GM21515 (cell line): ENCODE results near the gene BCAS1.

Experiments used
- ATAC-seq: cut with Tn5 transposase; IDR thresholded peaks from one replicate; pipeline ENCODE4 v1.9.1; 2021; ENCODE audit not compliant: unreplicated experiment

The BCAS1 gene

DNA sequence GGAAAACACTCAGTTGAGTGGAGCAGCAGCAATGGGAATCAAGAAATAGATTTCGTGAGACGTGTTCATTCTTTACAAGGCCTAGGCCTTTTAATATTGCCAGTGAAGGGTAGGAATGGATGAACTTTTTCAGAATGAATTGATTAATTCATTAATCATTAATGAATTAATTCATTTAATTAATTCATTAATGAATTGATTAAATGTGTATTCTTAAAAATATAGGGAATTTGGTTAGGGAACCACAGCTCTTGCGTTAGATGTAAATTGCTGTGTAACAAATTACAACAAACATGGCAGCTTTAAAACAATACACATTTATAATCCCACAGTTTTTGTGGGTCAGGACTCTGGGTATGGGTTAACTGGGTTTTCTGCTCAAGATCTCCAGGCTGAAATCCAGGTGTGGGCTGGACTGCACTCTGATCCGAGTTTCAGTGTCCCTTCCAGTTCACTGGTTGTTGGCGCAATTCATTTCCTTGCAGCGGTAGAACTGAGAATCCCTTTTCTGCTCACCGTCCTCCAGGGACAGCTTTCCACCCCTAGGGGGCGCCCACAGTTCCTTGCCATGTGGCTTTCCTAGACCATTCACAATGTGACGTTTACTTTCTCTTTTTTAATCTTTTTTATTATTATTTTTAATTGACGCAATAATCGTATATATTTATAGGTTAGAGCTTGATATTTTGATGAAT lies 32.8 kb upstream of the BCAS1 start:
- ATAC-seq: peak; percentile 85

DNA sequence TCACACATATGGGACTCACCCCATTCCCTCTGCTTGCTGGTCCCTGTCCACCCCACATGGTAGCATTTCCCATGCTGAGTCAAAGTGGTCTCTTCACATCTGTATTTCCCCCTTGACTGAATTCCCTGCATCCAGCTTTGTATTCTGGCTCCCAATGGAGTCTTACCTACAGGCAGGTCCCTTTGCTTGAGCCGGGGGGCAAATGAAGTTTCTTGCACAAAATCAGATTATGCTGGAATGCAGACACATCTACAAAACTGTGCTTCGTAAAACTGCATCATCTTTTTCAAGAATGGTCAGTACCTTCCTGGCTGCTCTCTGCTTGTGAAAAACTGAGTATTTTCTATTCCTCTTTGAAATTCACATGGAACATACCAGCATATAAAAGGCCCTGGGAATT lies 32.1 kb upstream of the BCAS1 start:
- no peak for ATAC-seq

DNA sequence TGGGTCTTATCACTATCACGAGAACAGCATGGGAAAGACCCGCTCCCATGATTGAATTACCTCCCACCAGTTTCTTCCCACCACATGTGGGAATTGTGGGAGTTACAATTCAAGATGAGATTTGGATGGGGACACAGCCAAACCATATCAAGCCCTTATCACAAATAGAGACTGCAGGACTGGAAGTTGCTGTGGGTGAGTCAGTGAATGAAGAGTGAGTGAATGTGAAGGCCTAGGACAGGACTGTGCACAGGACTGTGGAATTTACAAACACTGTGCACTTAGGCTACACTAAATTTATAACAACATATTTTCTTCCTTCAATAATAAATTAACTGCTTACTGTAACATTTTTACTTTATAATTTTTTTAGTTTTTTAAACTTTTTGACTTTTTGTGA lies 30.2 kb upstream of the BCAS1 start:
- ATAC-seq: no peak

DNA sequence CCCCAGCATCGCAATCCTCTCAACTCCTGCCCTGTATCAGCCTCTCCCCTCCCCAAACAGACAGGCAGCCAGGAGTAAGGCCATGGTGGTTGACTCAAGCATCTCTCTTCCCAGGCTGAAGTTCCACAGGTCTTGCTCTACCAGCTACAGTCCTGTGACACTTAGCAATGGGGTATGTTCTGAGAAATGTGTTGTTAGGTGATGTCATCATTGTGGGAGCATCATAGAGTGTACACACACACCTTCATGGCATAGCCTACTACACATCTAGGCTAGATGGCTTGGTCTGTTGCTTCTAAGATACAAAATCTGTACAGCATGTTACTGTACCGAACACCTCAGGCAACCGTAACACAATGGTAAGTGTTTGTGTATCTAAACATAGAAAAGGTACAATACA lies 29.5 kb upstream of the BCAS1 start:
- ATAC-seq: no peak

DNA sequence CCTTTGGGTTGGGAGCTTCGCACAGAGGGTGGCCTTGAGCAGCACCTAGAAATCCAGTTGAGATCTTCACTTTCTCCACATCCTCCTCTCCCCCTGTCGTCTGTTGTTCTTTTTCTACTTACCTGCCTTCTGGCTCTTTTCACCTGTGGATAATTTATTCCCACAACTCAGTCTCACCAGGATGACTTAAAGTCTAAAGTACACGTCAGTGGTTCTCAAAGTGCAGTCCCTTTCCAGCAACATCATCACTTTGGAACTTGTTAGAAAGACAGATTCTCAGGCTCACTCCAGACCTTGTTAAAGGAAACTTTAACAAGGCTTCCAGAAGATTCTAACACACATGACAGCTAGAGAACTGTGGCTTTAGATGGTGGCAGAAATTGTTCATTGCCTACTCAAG lies 27.7 kb upstream of the BCAS1 start:
- no peak for ATAC-seq

DNA sequence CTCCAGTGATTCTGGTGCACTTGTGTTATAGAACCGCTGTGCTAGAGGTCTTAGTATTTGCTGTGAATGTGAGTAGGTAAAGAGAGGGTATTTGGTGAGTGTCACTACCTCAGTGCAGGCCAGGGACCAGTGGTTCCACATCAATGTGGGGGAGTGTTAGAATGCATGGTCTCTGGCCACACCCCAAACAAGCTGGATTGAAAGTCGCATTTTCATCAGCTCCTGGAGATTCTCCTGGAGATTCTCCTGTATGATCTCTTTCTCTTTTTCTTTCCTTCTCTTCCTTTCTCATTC lies 26.8 kb upstream of the BCAS1 start:
- ATAC-seq: no peak

DNA sequence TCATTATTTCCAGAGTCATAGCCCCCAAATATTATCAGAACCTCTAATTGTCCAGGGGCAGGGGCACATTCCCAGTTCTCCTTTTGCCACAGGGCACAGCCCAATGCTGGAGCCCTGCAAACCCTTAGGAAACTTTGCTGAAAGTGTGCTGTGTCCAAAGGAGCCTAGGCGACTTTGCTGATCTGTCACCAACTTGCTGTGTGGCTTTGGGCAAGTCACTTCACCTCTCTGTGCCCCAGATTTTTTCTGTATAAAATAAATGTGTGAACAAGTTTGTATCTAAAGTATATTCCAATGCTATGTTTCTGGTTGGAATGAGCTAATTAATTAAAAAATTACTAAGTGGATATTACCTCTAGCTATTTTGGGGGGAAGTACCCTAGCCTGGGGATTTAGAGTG lies 25.4 kb upstream of the BCAS1 start:
- ATAC-seq: no peak

DNA sequence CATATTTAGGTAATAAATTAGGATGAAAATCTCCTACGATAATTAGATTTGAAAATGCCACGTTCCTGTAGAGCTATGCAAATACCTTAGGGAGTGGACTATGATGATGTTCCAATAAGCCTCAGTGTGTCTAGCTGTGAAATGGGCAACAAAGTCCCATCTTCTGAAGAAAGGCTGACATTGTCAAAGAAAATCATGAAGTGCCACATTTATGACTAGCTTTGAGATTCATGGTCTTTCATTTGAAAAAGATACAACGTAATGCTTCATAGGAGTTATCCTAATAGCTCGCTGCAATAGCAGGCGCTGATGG lies 23.8 kb upstream of the BCAS1 start:
- ATAC-seq: no peak

DNA sequence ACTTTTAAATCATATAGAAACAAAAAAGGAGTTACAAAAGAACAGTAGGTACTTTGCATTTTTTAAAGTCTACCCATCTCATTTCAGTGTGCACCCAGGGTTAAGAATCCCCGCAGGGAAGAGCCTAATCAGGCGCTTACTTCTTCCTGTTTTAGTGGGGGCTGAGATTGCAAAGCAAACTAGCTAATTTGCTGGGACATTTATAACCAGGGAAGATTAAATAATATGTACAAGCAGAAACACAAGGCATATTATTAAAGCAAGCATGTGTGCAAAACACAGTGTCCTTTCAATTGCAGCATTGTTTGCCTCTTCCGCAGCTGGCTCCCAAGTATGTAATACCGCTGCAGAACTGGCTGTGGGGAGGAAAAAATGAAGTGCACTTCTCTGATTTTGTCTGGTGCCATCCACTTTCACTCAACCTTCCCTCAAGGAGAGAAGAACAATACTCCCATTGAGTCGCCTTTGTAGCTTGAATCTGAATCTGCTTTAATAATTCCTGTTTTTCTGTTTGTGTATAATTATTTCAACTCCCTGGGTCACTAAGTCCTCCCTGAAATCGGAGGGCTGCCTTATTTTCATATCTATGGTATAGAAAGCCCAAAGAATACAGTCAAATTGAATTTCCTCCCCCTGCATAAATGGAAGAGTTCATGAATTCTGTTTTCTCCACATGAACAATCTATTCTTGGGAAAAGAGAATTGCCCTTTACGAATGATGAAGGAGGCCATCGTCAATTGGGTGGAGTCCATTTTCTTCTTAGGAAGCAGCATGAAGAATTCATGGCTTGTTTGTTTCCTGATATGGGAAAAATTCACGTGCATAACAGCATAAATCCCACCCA lies 23.3 kb upstream of the BCAS1 start:
- no peak for ATAC-seq

DNA sequence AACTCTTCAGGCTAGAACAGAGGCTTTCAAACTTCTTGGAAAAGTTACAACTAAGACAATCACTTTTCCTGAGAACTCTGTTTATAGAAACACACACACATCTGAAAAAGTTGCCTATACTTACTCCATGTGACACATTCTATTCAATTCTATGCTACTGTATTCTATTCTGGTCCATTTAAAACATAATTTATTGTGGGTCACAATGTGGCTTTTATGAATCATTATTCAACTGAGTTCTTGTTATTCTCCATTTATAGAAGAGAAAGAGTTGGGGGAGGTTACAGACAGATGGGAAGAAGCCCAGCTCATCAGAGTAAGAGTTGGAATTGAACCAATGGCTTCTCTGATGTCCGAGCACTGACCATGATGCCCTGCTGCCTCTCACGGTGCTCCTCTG lies 21.6 kb upstream of the BCAS1 start:
- ATAC-seq: no peak

DNA sequence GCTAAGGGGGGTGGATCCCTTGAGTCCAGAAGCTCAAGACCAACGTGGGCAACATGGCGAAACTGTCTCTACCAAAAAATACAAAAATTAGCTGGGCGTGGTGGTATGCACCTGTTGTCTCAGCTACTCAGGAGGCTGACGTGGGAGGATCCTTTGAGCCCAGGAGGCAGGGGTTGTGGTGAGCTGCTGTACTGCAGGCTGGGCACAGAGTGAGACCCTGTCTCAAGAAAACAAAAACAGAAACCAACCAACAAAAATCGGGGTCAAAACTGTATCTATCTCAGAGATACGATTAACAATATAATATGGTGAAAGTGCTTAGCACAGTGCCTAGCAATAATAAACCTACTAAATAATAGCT lies 20.7 kb upstream of the BCAS1 start:
- no peak for ATAC-seq

DNA sequence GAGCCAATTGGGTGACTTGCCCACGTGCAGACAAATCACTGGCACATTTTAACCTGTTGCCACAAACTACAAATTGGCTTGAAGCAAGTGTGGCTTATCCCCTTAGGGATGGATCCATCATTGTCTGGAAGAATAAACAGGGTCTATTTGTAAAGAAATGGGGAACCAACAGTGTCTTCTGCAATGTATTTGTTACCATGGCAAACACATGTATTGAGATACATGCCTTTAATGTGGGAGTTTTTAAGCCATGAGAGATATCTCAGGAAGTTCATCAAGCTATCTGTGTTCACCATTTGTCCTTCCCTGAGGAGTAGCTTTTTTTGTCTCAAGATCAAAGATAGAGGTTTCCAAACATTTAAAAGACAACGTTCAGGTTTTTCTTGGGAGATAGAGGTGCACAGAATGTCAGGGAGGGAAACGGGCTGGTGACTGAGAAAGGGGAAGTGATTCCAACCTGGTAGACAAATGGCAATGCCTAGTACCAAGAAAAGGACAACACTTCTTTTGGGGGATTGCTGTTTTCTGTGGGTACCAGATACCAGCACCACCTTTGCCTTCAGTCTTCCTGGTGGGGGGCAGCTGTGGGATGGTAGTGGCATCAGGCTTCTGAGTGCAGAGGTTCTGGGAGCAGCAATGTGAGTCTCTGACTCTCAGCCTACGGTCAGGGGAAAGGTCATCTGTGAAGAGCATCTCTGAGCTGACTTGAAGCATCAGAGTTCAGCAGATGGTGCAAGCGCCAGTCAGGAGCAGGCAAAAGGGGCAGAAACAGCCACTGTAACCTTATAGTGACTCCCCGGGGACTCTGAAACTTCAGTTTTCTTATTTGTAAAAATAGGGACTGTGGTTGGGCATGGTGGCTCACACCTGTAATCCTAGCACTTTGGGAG lies 20.1 kb upstream of the BCAS1 start:
- no peak for ATAC-seq

DNA sequence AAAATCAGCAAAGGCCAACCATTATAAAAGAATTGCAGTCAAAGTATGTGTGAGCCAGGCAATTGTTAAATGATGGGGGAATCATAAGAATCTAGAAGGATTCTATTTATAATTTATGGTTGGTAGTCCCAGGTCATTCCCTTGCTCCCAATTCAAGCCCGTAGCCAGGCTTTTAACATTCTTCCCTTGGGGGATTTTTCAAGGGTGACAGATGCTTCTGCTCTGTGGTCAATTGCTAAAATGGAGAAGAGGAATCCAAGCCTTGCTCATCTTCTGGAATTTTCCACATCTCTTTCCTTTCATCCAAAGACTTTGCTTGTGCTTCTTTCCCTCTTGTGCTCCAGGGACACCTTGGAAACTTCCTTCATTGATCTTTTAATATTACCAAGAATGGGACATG lies 18.0 kb upstream of the BCAS1 start:
- ATAC-seq: no peak

DNA sequence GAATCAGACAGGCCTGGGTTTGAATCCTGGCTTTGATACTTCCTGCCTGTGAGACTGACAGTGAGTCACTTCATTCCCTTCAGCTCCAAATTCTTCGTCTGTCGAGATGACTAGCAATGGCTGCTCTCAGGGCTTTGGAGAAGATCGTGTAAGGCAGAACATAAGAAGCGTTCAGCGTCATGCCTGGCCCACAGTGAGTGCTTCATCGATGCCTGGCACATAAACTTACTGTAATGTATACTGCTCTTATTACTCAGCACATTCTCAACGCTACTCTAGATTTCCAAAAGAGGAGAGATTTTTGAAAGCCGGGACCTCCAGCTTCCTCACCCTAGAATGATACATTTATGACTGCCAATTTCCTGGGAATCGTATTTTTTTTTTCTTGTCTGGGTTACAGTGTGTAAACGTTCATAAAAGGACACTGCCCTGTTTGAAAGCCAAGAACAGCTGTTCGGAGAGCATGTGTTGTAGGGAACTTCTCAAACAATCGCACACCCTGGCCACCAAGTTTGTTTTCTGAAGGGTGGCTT lies 16.2 kb upstream of the BCAS1 start:
- no peak for ATAC-seq

DNA sequence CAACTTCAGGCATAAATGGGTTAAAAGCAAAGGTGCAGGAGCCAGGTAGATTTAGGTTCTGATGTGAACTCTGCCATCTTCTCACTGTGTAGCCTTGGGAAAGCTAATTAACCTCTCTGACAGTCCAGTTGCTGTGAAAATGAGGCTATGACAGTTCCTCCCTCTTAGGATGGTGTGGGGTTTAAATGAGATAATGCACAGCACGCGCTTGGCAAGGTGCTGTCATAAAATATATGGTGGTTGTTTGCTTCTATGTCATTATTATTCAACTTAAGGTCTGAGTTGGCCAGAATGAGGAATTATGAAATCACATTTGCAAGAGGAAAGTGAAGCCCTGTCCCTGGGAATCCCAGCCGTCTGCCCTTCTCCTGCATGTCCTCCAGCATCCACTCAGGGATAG lies 15.5 kb upstream of the BCAS1 start:
- ATAC-seq: no peak

DNA sequence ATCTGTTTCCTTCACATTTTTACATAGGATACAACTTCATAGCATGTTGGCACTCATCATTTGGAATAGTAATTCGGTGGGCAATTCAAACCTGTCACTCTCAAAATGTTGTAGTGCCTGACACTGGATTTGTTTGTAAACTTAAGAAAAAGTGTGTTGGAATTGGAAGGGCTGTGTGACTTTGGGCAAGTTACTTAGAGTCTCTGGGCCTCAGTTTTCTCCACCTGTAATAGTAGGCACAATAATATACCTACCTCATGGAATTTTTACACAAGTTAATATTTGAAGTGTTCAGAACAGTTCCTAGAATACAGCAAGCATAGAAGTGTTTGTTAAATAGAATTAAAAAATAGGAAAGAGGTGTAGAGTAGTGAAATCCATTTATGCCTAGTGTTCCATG lies 15.0 kb upstream of the BCAS1 start:
- ATAC-seq: no peak

DNA sequence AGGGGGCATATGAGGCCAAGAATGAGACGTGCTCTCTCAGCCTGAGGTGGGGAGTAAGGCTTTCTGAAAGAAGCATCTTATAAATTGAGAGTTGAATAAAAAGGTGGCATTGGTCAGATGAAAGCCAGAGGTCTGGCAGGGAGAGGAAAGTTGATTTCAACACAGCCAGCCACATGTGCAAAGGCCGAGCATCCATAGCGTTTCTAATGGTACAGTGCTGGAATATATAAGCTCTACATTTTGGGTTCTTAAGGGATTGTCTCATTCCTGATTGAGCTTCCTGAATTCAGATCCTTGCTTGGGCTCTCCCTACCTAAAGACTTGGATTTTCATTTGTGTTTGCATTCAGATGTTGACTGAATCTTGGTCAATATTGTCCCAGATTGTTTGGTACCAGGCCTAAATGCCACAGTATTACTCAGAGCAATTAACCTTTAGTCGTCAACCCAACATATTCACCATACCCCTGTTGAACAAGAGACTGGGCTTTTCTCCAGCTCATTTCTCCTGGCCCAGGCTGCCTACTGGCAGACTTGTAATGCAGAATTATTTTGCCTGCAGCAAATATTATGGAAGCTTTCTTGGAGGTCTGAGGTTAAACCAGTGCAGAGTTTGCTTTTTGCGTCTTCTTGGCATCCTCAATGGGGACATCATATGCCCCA lies 14.5 kb upstream of the BCAS1 start:
- ATAC-seq: no peak

DNA sequence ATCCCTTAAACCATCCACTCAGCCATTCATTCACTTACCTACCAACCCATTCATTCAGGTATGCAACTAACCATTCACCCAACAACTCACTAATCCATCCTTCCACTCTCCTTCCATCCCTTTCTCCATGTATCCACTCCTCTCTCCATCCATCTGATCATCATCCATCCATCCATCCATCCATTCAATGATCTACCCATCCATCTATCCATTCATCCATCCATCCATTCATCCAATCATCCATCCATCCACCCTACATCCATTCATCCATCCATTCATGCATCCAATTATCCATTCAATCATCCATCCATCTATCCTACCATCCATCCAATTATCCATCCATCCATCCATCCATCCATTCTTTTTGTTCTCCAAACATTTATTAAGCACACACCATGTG lies 13.8 kb upstream of the BCAS1 start:
- ATAC-seq: no peak

DNA sequence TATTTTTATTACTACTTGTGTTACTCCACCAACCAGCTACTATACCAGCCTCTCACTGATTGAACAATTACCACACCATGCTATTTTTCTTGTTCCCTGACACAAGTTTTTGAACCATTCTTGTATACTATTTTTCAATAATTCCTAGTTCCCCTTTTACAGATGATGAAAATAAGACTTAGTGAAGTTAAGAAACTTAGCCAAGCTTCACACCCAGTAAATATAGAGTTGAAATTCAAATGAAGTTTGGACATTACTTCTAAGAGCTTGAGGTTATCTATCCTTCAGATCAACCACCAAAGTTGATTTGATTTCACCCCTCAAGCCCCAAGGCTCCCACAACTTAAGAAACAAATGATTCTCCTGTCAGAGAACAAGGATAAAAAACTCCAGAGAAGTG lies 13.1 kb upstream of the BCAS1 start:
- ATAC-seq: no peak

DNA sequence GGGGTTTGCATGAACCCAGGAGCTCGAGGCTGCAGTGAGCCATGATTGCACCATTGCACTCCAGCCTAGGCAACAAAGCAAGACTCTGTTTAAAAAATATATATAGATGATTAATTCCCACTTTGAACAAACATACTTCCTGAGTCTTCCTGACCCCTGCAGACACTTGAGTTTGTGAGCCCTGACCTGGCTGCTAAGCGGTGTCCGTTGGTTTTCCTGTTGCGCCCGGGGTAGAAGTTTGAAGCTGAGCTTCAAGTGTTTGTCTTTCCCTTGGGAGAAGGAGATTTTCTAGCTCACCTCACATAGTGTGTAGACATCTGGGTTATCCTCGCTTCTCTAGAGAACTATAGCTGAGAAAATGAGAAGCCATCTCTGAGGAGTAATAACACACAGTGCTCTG lies 11.7 kb upstream of the BCAS1 start:
- ATAC-seq: no peak

DNA sequence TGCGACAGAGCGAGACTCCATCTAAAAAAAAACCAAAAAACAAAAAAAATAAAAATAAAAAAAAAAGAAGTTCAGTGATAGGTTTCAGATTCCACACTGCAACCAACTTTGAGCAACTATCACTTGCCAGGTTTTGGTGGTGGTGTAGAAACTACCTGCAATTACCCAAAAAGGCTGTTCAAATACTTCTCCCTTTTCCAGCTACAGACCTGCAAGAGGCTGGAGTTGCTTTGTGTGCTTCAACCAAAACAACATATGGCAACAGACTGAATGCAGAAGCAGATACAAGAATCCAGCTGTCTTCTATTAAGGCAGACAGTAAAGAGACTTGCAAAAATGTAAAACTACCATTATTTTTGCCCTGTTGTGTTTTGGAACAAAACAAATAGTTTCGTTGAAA lies 9.3 kb upstream of the BCAS1 start:
- ATAC-seq: peak; percentile 68
